ENCODE measurements around the gene TUT4. TPM values are rescaled to one million over a fixed set of nuclear protein-coding genes. Genes with fewer than 3 reads are reported as not detected.

The TUT4 gene
- total RNA-seq, 1 experiment from 2014 or later, result 71.2 TPM

- Histone ChIP-seq H3K4me1 (ENCODE audit: insufficient read depth, low read length, poor library complexity, severe bottlenecking) (no peaks in the 10 kb centered on the region), H3K27ac (ENCODE audit: low read depth, low read length, poor library complexity, severe bottlenecking) (no peak overlapping the region), H3K27me3 (replicated peaks; ENCODE audit: insufficient read depth, low read depth, low read length, poor library complexity) (no peaks in the 10 kb centered on the region), H3K36me3 (ENCODE audit: insufficient read depth, low read length, poor library complexity, severe bottlenecking) (peaks cover under 1% of the 10 kb centered on the region), H3K4me3 (ENCODE audit: low read depth, low read length, poor library complexity, severe bottlenecking) (no peak overlapping the region), H3K9me3 (ENCODE audit: low read depth, low read length, poor library complexity, severe bottlenecking) (peaks cover 13% of the 10 kb centered on the region)
- intact Hi-C loops (cut with micrococcal nuclease; ENCODE audit: unreplicated experiment), result no loop called here
- POLR2A ChIA-PET (ENCODE audit: low non-redundant PET), result no interaction called here
- CTCF ChIA-PET, result no interaction called here
- no TSS peak for BruUV-seq (replicated peaks)
- TF ChIP-seq EZH2 (IDR thresholded peaks at IDR 0.05; ENCODE audit: borderline replicate concordance, low read depth, low read length, poor library complexity, severe bottlenecking) (no peak), CTCF (conservative IDR thresholded peaks at IDR 0.05; ENCODE audit: low read depth, low read length) (no peak)
- no peak for DNase-seq (ENCODE audit: low spot score)
Observed at GRCh38 chr1:52531249-52531872, 21.5 kb downstream of the TUT4 start.

DNA sequence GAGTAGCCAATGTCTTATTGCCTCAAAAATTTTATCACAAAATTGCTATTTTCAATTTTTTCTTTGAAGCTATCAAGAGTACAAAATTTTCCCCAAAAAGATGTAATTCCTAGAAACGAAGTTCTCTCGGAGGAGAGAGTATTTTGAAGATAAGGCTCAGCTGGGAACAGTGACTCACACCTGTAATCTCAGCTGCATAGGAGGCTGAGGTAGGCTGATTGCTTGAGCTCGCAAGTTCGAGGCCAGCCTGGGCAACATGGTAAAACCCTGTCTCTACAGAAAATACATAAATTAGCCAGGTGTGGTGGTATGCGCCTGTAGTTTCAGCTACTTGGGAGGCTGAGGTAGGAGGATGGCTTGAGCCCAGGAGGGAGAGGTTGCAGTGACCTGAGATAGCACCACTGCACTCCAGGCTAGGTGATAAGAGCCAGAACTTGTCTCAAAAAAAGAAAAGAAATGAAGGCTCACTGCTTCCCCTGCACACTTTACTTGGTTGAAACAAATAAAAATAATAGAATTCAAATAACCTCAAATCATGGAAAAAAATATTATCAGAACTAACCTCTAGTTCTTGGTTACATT is 22.2 kb downstream of the TUT4 start:
- no peak for DNase-seq (ENCODE audit: low spot score)
- Histone ChIP-seq H3K36me3 (ENCODE audit: insufficient read depth, low read length, poor library complexity, severe bottlenecking) (peaks cover 7% of the 10 kb centered on the region), H3K27ac (ENCODE audit: low read depth, low read length, poor library complexity, severe bottlenecking) (no peak overlapping the region), H3K9me3 (ENCODE audit: low read depth, low read length, poor library complexity, severe bottlenecking) (peaks cover 7% of the 10 kb centered on the region), H3K4me1 (ENCODE audit: insufficient read depth, low read length, poor library complexity, severe bottlenecking) (no peaks in the 10 kb centered on the region), H3K4me3 (ENCODE audit: low read depth, low read length, poor library complexity, severe bottlenecking) (no peak overlapping the region), H3K27me3 (replicated peaks; ENCODE audit: insufficient read depth, low read depth, low read length, poor library complexity) (no peaks in the 10 kb centered on the region)
- CTCF ChIA-PET, result no interaction called here
- no TSS peak for BruUV-seq (replicated peaks)
- POLR2A ChIA-PET (ENCODE audit: low non-redundant PET), result no interaction called here
- intact Hi-C loops (cut with micrococcal nuclease; ENCODE audit: unreplicated experiment), result no loop called here
- no peak for TF ChIP-seq EZH2 (IDR thresholded peaks at IDR 0.05; ENCODE audit: borderline replicate concordance, low read depth, low read length, poor library complexity, severe bottlenecking)
- no peak for TF ChIP-seq CTCF (conservative IDR thresholded peaks at IDR 0.05; ENCODE audit: low read depth, low read length)

GRCh38 chr1:52523376-52523775 is 29.5 kb downstream of the TUT4 start:
- H3K27ac ChIP-seq (ENCODE audit: low read depth, low read length, poor library complexity, severe bottlenecking), result no peak overlapping the region
- H3K4me3 ChIP-seq (ENCODE audit: low read depth, low read length, poor library complexity, severe bottlenecking), result no peak overlapping the region
- ChIA-PET POLR2A (ENCODE audit: low non-redundant PET) (no interaction called here), CTCF (no interaction called here)
- intact Hi-C loops (cut with micrococcal nuclease; ENCODE audit: unreplicated experiment), result no loop called here
- no peaks in the 10 kb centered on the region for H3K9me3 ChIP-seq (ENCODE audit: low read depth, low read length, poor library complexity, severe bottlenecking)
- no peaks in the 10 kb centered on the region for H3K27me3 ChIP-seq (replicated peaks; ENCODE audit: insufficient read depth, low read depth, low read length, poor library complexity)
- peaks cover 20% of the 10 kb centered on the region for H3K36me3 ChIP-seq (ENCODE audit: insufficient read depth, low read length, poor library complexity, severe bottlenecking)
- no peaks in the 10 kb centered on the region for H3K4me1 ChIP-seq (ENCODE audit: insufficient read depth, low read length, poor library complexity, severe bottlenecking)
- TF ChIP-seq CTCF (conservative IDR thresholded peaks at IDR 0.05; ENCODE audit: low read depth, low read length), result no peak
- no peak for TF ChIP-seq EZH2 (IDR thresholded peaks at IDR 0.05; ENCODE audit: borderline replicate concordance, low read depth, low read length, poor library complexity, severe bottlenecking)
- no TSS peak for BruUV-seq (replicated peaks)
- no peak for DNase-seq (ENCODE audit: low spot score)
